ENCODE results near the gene HSF5.
"Not testable (repeated sequence)": the region's sequence is repeated elsewhere in the genome, so short reads cannot be mapped to it uniquely, and the experiment has no call there.

The HSF5 gene

GRCh38 chr17:58508341-58509067 is 20.3 kb upstream of the HSF5 start:
- no peak for DNase-seq
- H3K27me3 ChIP-seq (ENCODE audit: insufficient read depth, low read depth, severe bottlenecking), result no peaks in the 10 kb centered on the region
- no peak for TF ChIP-seq CTCF (IDR thresholded peaks at IDR 0.05; ENCODE audit: low read depth, low read length)
- no peak overlapping the region for H3K4me3 ChIP-seq (ENCODE audit: low read depth, low read length)
- H3K36me3 ChIP-seq, result peaks cover 92% of the 10 kb centered on the region
- H3K9me3 ChIP-seq (ENCODE audit: severe bottlenecking), result no peaks in the 10 kb centered on the region
- H3K27ac ChIP-seq, result no peak overlapping the region

- TF ChIP-seq CTCF (IDR thresholded peaks at IDR 0.05; ENCODE audit: low read depth, low read length), result no peak
- Histone ChIP-seq H3K27me3 (ENCODE audit: insufficient read depth, low read depth, severe bottlenecking) (no peaks in the 10 kb centered on the region), H3K4me3 (ENCODE audit: low read depth, low read length) (no peak overlapping the region), H3K9me3 (ENCODE audit: severe bottlenecking) (no peaks in the 10 kb centered on the region), H3K27ac (no peak overlapping the region), H3K36me3 (peaks cover 99% of the 10 kb centered on the region)
- DNase-seq, result no peak
Measured at GRCh38 chr17:58507123-58507634, 19.0 kb upstream of the HSF5 start.

GRCh38 chr17:58506354-58507080 is 18.3 kb upstream of the HSF5 start:
- TF ChIP-seq CTCF (IDR thresholded peaks at IDR 0.05; ENCODE audit: low read depth, low read length), result no peak
- no peak overlapping the region for H3K4me3 ChIP-seq (ENCODE audit: low read depth, low read length)
- DNase-seq, result no peak
- H3K36me3 ChIP-seq, result peaks cover 96% of the 10 kb centered on the region
- H3K9me3 ChIP-seq (ENCODE audit: severe bottlenecking), result no peaks in the 10 kb centered on the region
- H3K27ac ChIP-seq, result no peak overlapping the region
- H3K27me3 ChIP-seq (ENCODE audit: insufficient read depth, low read depth, severe bottlenecking), result no peaks in the 10 kb centered on the region

- no peak for TF ChIP-seq CTCF (IDR thresholded peaks at IDR 0.05; ENCODE audit: low read depth, low read length)
- DNase-seq, result no peak
- no peak overlapping the region for H3K27ac ChIP-seq
- H3K4me3 ChIP-seq (ENCODE audit: low read depth, low read length), result no peak overlapping the region
- H3K9me3 ChIP-seq (ENCODE audit: severe bottlenecking), result no peaks in the 10 kb centered on the region
- no peaks in the 10 kb centered on the region for H3K27me3 ChIP-seq (ENCODE audit: insufficient read depth, low read depth, severe bottlenecking)
- peaks cover 95% of the 10 kb centered on the region for H3K36me3 ChIP-seq
Measured at GRCh38 chr17:58504826-58505351, 16.7 kb upstream of the HSF5 start.

- Histone ChIP-seq H3K27me3 (ENCODE audit: insufficient read depth, low read depth, severe bottlenecking) (no peaks in the 10 kb centered on the region), H3K9me3 (ENCODE audit: severe bottlenecking) (no peaks in the 10 kb centered on the region), H3K4me3 (ENCODE audit: low read depth, low read length) (no peak overlapping the region), H3K27ac (no peak overlapping the region), H3K36me3 (peaks cover 92% of the 10 kb centered on the region)
- no peak for DNase-seq
- no peak for TF ChIP-seq CTCF (IDR thresholded peaks at IDR 0.05; ENCODE audit: low read depth, low read length)
Measured at GRCh38 chr17:58503866-58504265, 15.7 kb upstream of the HSF5 start.

GRCh38 chr17:58503134-58503533 is 14.9 kb upstream of the HSF5 start:
- H3K27me3 ChIP-seq (ENCODE audit: insufficient read depth, low read depth, severe bottlenecking); H3K9me3 ChIP-seq (ENCODE audit: severe bottlenecking); H3K4me3 ChIP-seq (ENCODE audit: low read depth, low read length); H3K27ac ChIP-seq; DNase-seq: not testable (repeated sequence)
- peaks cover 89% of the 10 kb centered on the region for H3K36me3 ChIP-seq

All from WERI-Rb-1 (cell line).